GM19099 (cell line): Measurements from ENCODE around the gene SHC3.

Source experiments
- POLR2A ChIP-seq: IDR thresholded peaks from 3 replicates; pipeline ENCODE4 v1.6.1; 2011; ENCODE audit warnings: low read depth; ENCODE audit not compliant: insufficient read length; ENCODE audit errors: extremely low read depth

SHC3 gene

GRCh38 chr9:89189215-89189614 is 10.6 kb upstream of the SHC3 start:
- TF ChIP-seq POLR2A: no peak

- TF ChIP-seq POLR2A: no peak
Observed at GRCh38 chr9:89187950-89188349, 9.3 kb upstream of the SHC3 start.

- TF ChIP-seq POLR2A: no peak
Observed at GRCh38 chr9:89187541-89187940, 8.9 kb upstream of the SHC3 start.

GRCh38 chr9:89186960-89187359 is 8.3 kb upstream of the SHC3 start:
- no peak for TF ChIP-seq POLR2A

GRCh38 chr9:89185980-89186379 is 7.4 kb upstream of the SHC3 start:
- TF ChIP-seq POLR2A: no peak

GRCh38 chr9:89183146-89183545 is 4.5 kb upstream of the SHC3 start:
- TF ChIP-seq POLR2A: no peak

GRCh38 chr9:89182369-89182768 is 3.8 kb upstream of the SHC3 start:
- TF ChIP-seq POLR2A: no peak

- TF ChIP-seq POLR2A: no peak
Observed at GRCh38 chr9:89179895-89180734, 1.5 kb upstream of the SHC3 start.

GRCh38 chr9:89179540-89179894 is 899 bp upstream of the SHC3 start:
- no peak for TF ChIP-seq POLR2A

GRCh38 chr9:89178830-89179539 is 367 bp upstream of the SHC3 start:
- no peak for TF ChIP-seq POLR2A

- no peak for TF ChIP-seq POLR2A
Observed at GRCh38 chr9:89177012-89177943, 1.3 kb downstream of the SHC3 start.

- TF ChIP-seq POLR2A: no peak
Observed at GRCh38 chr9:89175828-89176261, 2.8 kb downstream of the SHC3 start.

GRCh38 chr9:89174291-89174690 is 4.3 kb downstream of the SHC3 start:
- TF ChIP-seq POLR2A: no peak

GRCh38 chr9:89173072-89173471 is 5.5 kb downstream of the SHC3 start:
- no peak for TF ChIP-seq POLR2A

GRCh38 chr9:89172398-89172797 is 6.2 kb downstream of the SHC3 start:
- TF ChIP-seq POLR2A: no peak

GRCh38 chr9:89171693-89172092 is 6.9 kb downstream of the SHC3 start:
- no peak for TF ChIP-seq POLR2A

GRCh38 chr9:89171231-89171630 is 7.4 kb downstream of the SHC3 start:
- no peak for TF ChIP-seq POLR2A
